ENCODE measurements around the gene SFSWAP.
A peak's percentile ranks its signal among the peaks of the same experiment; 100 is the strongest.
"Not testable (repeated sequence)": the region's sequence is repeated elsewhere in the genome, so short reads cannot be mapped to it uniquely, and the experiment has no call there.

SFSWAP gene

GRCh38 chr12:131710464-131711457 lies at the start of gene SFSWAP:
TSS of gene SFSWAP (plus strand) at chr12:131711090. CDS start at chr12:131711230, 140 bp downstream.
- peak; percentile 64 to 75 for DNase-seq

GRCh38 chr12:131661170-131661985 lies 49.5 kb upstream of the SFSWAP start:
- DNase-seq = not testable (repeated sequence)

GRCh38 chr12:131661986-131662288 lies 49.0 kb upstream of the SFSWAP start:
- DNase-seq = not testable (repeated sequence)

- not testable (repeated sequence) for DNase-seq
Observed at GRCh38 chr12:131662346-131662745, 48.5 kb upstream of the SFSWAP start.

GRCh38 chr12:131665666-131666065 lies 45.2 kb upstream of the SFSWAP start:
- DNase-seq = not testable (repeated sequence)

- not testable (repeated sequence) for DNase-seq
Observed at GRCh38 chr12:131666486-131666885, 44.4 kb upstream of the SFSWAP start.

GRCh38 chr12:131666978-131667601 lies 43.8 kb upstream of the SFSWAP start:
- not testable (repeated sequence) for DNase-seq

- no peak for DNase-seq
Observed at GRCh38 chr12:131671276-131671675, 39.6 kb upstream of the SFSWAP start.

GRCh38 chr12:131671871-131672270 lies 39.0 kb upstream of the SFSWAP start:
- DNase-seq = no peak

- no peak for DNase-seq
Observed at GRCh38 chr12:131672311-131672940, 38.5 kb upstream of the SFSWAP start.

- peak in 1 of 2 experiments; percentile 1 for DNase-seq
Observed at GRCh38 chr12:131672941-131673887, 37.7 kb upstream of the SFSWAP start.

GRCh38 chr12:131673888-131674257 lies 37.0 kb upstream of the SFSWAP start:
- DNase-seq = no peak

GRCh38 chr12:131674373-131674772 lies 36.5 kb upstream of the SFSWAP start:
- no peak for DNase-seq

GRCh38 chr12:131675126-131676080 lies 35.5 kb upstream of the SFSWAP start:
- DNase-seq = no peak

- no peak for DNase-seq
Observed at GRCh38 chr12:131676544-131676943, 34.3 kb upstream of the SFSWAP start.

GRCh38 chr12:131677067-131677466 lies 33.8 kb upstream of the SFSWAP start:
- DNase-seq = not testable (repeated sequence)

- no peak for DNase-seq
Observed at GRCh38 chr12:131677699-131678098, 33.2 kb upstream of the SFSWAP start.

- not testable (repeated sequence) for DNase-seq
Observed at GRCh38 chr12:131678389-131679181, 32.3 kb upstream of the SFSWAP start.

GRCh38 chr12:131679186-131679585 lies 31.7 kb upstream of the SFSWAP start:
- DNase-seq = not testable (repeated sequence)
